Tibial artery (tissue), 4 donors: ENCODE measurements around the gene SMU1.

Experiments
- DNase-seq, 2 donors: peaks; one replicate each; pipeline ENCODE4 v3.0.0-alpha.2; 2019
- H3K27ac ChIP-seq, 2 donors: fragments of 200-600 bp; sonication (generic) in 1 of 2; 1 replicate in 1 of 2; 2 replicates in 1 of 2; pipeline ENCODE4 v1.5.1; 2018 to 2019; ENCODE audit warnings: mild to moderate bottlenecking in 1 of 2
- H3K27me3 ChIP-seq, 2 donors: fragments of 200-600 bp; sonication (generic) in 1 of 2; one replicate each; pipeline versions ENCODE4 v1.5.1 to v1.6.0; 2016 to 2019
- H3K36me3 ChIP-seq, 3 donors: fragments of 200-600 bp; sonication (generic) in 2 of 3; one replicate each; pipeline ENCODE4 v1.5.1; 2016 to 2019; ENCODE audit warnings: mild to moderate bottlenecking in 2 of 3
- H3K4me1 ChIP-seq, 4 donors: fragments of 200-600 bp; sonication (generic) in 2 of 4; 1 replicate in 3 of 4; 2 replicates in 1 of 4; pipeline ENCODE4 v1.5.1; 2016 to 2019
- H3K4me3 ChIP-seq, 2 donors: fragments of 200-600 bp; sonication (generic) in 1 of 2; 1 replicate in 1 of 2; 2 replicates in 1 of 2; pipeline ENCODE4 v1.5.1; 2018 to 2019; ENCODE audit warnings: mild to moderate bottlenecking in 2 of 2
- H3K9me3 ChIP-seq, 3 donors: fragments of 200-600 bp; sonication (generic) in 1 of 3; one replicate each; pipeline ENCODE4 v1.5.1; 2016 to 2019
- intact Hi-C: fragments of 100-400 bp; cut with DNase I; formaldehyde crosslinking; loops from one replicate; pipeline ENCODE4 v1.15.0; 2023; ENCODE audit warnings: low total_unique reads
- TF ChIP-seq, protein P1 (sequence below), 2 experiments: fragments of 200-600 bp in 1 of 2; fragments of 450-650 bp in 1 of 2; IDR thresholded peaks; one replicate each; pipeline ENCODE4 v1.5.1; 2017 to 2019; ENCODE audit warnings: antibody characterized with exemption in 2 of 2, mild to moderate bottlenecking in 1 of 2, moderate library complexity in 1 of 2

The SMU1 gene

DNA sequence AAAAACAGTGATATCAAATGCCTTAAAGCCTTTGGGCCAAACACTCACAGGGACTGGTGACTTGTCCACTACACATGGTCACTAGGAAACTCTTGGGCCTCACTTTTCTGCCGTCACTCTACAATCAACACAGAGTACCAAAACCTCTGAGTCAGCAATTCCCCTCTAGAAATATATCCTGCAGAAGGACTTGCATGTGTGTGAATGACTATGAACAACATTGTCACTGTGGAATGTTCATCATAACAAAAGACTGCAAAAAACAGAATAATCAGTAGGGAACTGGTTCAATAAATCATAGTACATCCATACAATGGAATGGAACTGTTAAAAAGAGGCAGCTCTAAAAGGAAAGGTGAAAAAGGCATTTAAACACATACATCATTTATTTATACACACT, 44.1 kb upstream of the SMU1 start:
- intact Hi-C loops = no loop called here
- no peak for DNase-seq

DNA sequence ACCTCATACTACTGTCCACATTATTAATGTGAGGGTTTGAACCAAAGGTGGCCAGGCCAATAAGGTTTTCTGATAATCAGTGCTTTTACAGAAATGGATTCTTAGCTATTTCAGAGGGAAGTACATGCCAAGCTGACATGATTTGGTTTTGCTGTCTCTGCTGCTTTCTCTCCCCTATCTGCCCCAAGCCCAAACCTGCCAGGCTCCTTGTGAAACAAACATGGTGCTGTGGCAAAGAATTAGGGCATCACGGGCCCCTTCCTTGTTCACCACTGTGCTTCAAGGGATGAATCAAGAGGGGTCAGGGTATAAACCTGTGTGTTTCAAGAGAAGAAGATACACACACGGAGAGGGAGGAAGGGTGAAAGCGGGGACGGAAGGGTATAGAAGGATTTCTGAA, 41.3 kb upstream of the SMU1 start:
- Histone ChIP-seq H3K9me3 (no peaks in the 10 kb centered on the region), H3K27ac (no peak overlapping the region), H3K36me3 (peaks cover 22 to 90% (median 63%) of the 10 kb centered on the region in 3 donors), H3K27me3 (no peaks in the 10 kb centered on the region), H3K4me3 (no peak overlapping the region), H3K4me1 (peaks cover 0 to 18% (median 9%) of the 10 kb centered on the region in 4 donors)
- DNase-seq = peak in 1 of 2 donors; percentile 13
- TF ChIP-seq, protein P1, sequence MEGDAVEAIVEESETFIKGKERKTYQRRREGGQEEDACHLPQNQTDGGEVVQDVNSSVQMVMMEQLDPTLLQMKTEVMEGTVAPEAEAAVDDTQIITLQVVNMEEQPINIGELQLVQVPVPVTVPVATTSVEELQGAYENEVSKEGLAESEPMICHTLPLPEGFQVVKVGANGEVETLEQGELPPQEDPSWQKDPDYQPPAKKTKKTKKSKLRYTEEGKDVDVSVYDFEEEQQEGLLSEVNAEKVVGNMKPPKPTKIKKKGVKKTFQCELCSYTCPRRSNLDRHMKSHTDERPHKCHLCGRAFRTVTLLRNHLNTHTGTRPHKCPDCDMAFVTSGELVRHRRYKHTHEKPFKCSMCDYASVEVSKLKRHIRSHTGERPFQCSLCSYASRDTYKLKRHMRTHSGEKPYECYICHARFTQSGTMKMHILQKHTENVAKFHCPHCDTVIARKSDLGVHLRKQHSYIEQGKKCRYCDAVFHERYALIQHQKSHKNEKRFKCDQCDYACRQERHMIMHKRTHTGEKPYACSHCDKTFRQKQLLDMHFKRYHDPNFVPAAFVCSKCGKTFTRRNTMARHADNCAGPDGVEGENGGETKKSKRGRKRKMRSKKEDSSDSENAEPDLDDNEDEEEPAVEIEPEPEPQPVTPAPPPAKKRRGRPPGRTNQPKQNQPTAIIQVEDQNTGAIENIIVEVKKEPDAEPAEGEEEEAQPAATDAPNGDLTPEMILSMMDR (IDR thresholded peaks at IDR 0.05) = no peak
- intact Hi-C loops = no loop called here

More for the DNA sequence above, 44.1 kb upstream of the SMU1 start:
- H3K27me3 ChIP-seq = no peaks in the 10 kb centered on the region
- no peaks in the 10 kb centered on the region for H3K9me3 ChIP-seq
- peaks cover 0 to 83% (median 39%) of the 10 kb centered on the region in 3 donors for H3K36me3 ChIP-seq
- no peak overlapping the region for H3K4me3 ChIP-seq
- no peak overlapping the region for H3K27ac ChIP-seq
- TF ChIP-seq, protein P1 (IDR thresholded peaks at IDR 0.05) = no peak
- H3K4me1 ChIP-seq = peaks cover 0 to 34% (median 16%) of the 10 kb centered on the region in 4 donors

DNA sequence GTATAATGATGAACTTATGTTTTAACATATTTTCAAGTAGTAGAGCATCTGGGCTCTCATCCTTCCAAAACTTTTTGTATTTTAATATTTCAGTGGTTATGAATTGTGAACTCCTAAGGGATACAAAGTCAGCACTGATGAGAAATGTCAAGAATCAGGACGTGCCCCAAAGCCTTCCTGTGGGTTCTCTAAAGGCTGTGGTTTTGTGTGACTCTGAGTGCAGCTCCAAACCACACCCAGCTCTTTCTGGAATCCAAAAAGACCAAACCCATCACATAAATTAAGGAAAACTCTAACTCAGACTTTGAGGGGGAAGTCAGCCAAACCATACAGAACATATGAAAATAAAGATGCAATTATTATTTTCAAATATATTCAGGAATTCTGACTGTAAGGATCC, 40.8 kb upstream of the SMU1 start:
- no peak overlapping the region for H3K27ac ChIP-seq
- DNase-seq = no peak
- H3K9me3 ChIP-seq = no peaks in the 10 kb centered on the region
- no peaks in the 10 kb centered on the region for H3K27me3 ChIP-seq
- intact Hi-C loops = no loop called here
- H3K4me3 ChIP-seq = no peak overlapping the region
- peaks cover 0 to 18% (median 9%) of the 10 kb centered on the region in 4 donors for H3K4me1 ChIP-seq
- H3K36me3 ChIP-seq = peaks cover 23 to 92% (median 68%) of the 10 kb centered on the region in 3 donors
- TF ChIP-seq, protein P1 (IDR thresholded peaks at IDR 0.05) = no peak

DNA sequence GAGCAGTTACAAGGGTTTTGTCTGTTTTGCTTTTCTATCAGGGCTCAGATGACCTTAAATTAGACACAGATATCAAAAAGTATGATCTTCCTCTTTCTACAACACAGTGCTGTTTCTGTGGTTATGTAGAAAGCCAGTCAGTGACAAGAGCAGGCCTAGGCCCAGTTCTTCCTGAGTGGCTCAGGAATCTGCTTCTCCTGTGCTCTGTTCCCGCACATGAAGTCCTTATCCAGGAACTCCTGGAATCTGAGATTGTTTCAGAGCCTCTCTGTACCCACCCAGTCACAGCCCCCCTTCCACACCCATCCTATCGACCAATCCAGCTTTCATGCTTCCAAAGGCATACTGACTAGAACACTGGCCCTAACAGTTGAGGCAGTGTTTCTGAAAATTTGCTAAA, 40.4 kb upstream of the SMU1 start:
- H3K27me3 ChIP-seq = no peaks in the 10 kb centered on the region
- DNase-seq = peak in 1 of 2 donors; percentile 40
- no peak overlapping the region for H3K4me3 ChIP-seq
- H3K36me3 ChIP-seq = peaks cover 28 to 92% (median 72%) of the 10 kb centered on the region in 3 donors
- TF ChIP-seq, protein P1 (IDR thresholded peaks at IDR 0.05) = no peak
- intact Hi-C loops = no loop called here
- peaks cover 0 to 18% (median 9%) of the 10 kb centered on the region in 4 donors for H3K4me1 ChIP-seq
- H3K9me3 ChIP-seq = no peaks in the 10 kb centered on the region
- no peak overlapping the region for H3K27ac ChIP-seq

DNA sequence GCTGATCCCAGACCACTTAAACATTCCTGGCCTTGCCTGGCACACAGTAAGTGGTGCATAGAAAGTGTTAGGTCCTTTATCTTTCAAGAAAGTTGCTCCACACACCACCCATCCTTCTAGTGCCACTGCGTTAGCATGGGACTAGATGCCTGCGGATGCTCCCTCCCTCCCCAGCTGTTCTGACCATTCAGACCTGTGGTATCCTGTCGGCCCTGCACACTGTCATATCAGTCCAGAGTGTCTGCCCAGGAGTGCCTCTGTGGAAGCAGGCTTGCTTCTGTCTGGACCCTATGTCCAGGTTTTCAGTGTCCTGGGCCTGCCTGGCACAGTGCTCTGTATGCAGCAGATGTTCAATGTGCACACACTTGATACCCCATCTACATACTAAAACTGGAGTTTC, 38.3 kb upstream of the SMU1 start:
- H3K27me3 ChIP-seq = no peaks in the 10 kb centered on the region
- no peaks in the 10 kb centered on the region for H3K9me3 ChIP-seq
- no peak overlapping the region for H3K4me3 ChIP-seq
- H3K4me1 ChIP-seq = peaks cover 0 to 18% (median 7%) of the 10 kb centered on the region in 4 donors
- TF ChIP-seq, protein P1 (IDR thresholded peaks at IDR 0.05) = no peak
- intact Hi-C loops = no loop called here
- no peak overlapping the region for H3K27ac ChIP-seq
- DNase-seq = peak in 1 of 2 donors; percentile 41
- H3K36me3 ChIP-seq = peaks cover 30 to 95% (median 74%) of the 10 kb centered on the region in 3 donors
